H9 (cell line): ENCODE data around the gene NOS1AP. TPM values are rescaled to one million over a fixed set of nuclear protein-coding genes. Genes with fewer than 3 reads are reported as not detected.

Experiments used
- DNase-seq: peaks from one replicate; pipeline ENCODE4 v3.0.0-alpha.2; 2017
- H2AFZ ChIP-seq: one replicate; pipeline ENCODE4 v1.6.1; 2013; ENCODE audit warnings: mild to moderate bottlenecking, low read length, control low read depth, moderate library complexity
- H2AK5ac ChIP-seq: 2 replicates; pipeline ENCODE4 v1.6.1; 2013; ENCODE audit warnings: low read length, control low read depth, mixed read lengths; ENCODE audit not compliant: insufficient read length
- H2BK120ac ChIP-seq: one replicate; pipeline ENCODE4 v1.6.1; 2013; ENCODE audit warnings: low read depth, mild to moderate bottlenecking, low read length, control low read depth, inconsistent platforms; ENCODE audit not compliant: poor library complexity, severe bottlenecking
- H2BK12ac ChIP-seq: 2 replicates; pipeline ENCODE4 v1.6.1; 2013; ENCODE audit warnings: low read length, control low read depth, mixed read lengths, low read depth; ENCODE audit not compliant: insufficient read length
- H2BK15ac ChIP-seq: 2 replicates; pipeline ENCODE4 v1.6.1; 2013; ENCODE audit warnings: low read depth, low read length, control low read depth
- H2BK20ac ChIP-seq: one replicate; pipeline ENCODE4 v1.6.1; 2013; ENCODE audit warnings: low read depth, mild to moderate bottlenecking, low read length, control low read depth, inconsistent platforms; ENCODE audit not compliant: poor library complexity, severe bottlenecking
- H2BK5ac ChIP-seq: 2 replicates; pipeline ENCODE4 v1.6.1; 2013; ENCODE audit warnings: low read length, control low read depth, mixed read lengths; ENCODE audit not compliant: insufficient read length
- H3K14ac ChIP-seq: 2 replicates; pipeline ENCODE4 v1.6.1; 2013; ENCODE audit warnings: low read length, control low read depth; ENCODE audit not compliant: insufficient read depth
- H3K18ac ChIP-seq: 2 replicates; pipeline ENCODE4 v1.6.1; 2013; ENCODE audit warnings: low read depth, mild to moderate bottlenecking, mixed read lengths, low read length, control low read depth; ENCODE audit not compliant: insufficient read length
- H3K23ac ChIP-seq: 2 replicates; pipeline ENCODE4 v1.6.1; 2013; ENCODE audit warnings: low read length, control low read depth, mixed read lengths, low read depth; ENCODE audit not compliant: insufficient read length
- H3K23me2 ChIP-seq: 2 replicates; pipeline ENCODE4 v1.6.1; 2013; ENCODE audit warnings: low read depth, mild to moderate bottlenecking, mixed read lengths, low read length, control low read depth; ENCODE audit not compliant: insufficient read length, poor library complexity, severe bottlenecking
- H3K27ac ChIP-seq: 2 replicates; pipeline ENCODE4 v1.5.1; 2013; ENCODE audit warnings: low read length, control low read depth, mixed read lengths, low read depth; ENCODE audit not compliant: insufficient read length
- H3K27me3 ChIP-seq: 2 replicates; pipeline ENCODE4 v1.6.1; 2013; ENCODE audit warnings: low read length, control low read depth, inconsistent platforms; ENCODE audit not compliant: insufficient read depth
- H3K4ac ChIP-seq: 2 replicates; pipeline ENCODE4 v1.6.1; 2013; ENCODE audit warnings: low read depth, mild to moderate bottlenecking, control low read depth, inconsistent platforms, low read length, moderate library complexity
- H3K4me1 ChIP-seq: 2 replicates; pipeline ENCODE4 v1.6.1; 2013; ENCODE audit warnings: low read length, control low read depth, inconsistent platforms; ENCODE audit not compliant: insufficient read depth
- H3K4me2 ChIP-seq: 2 replicates; pipeline ENCODE4 v1.6.1; 2013; ENCODE audit warnings: low read length, control low read depth, mixed read lengths; ENCODE audit not compliant: insufficient read length, insufficient read depth
- H3K56ac ChIP-seq: 2 replicates; pipeline ENCODE4 v1.6.1; 2013; ENCODE audit warnings: low read depth, mild to moderate bottlenecking, mixed read lengths, low read length, control low read depth; ENCODE audit not compliant: insufficient read length
- H3K79me1 ChIP-seq: 2 replicates; pipeline ENCODE4 v1.6.1; 2013; ENCODE audit warnings: low read depth, mild to moderate bottlenecking, moderate library complexity, low read length, control low read depth, inconsistent platforms; ENCODE audit not compliant: insufficient read depth, poor library complexity, severe bottlenecking
- H3K79me2 ChIP-seq: 2 replicates; pipeline ENCODE4 v1.6.1; 2013; ENCODE audit warnings: low read length, control low read depth, inconsistent platforms; ENCODE audit not compliant: insufficient read depth
- H3K9ac ChIP-seq: 2 replicates; pipeline ENCODE4 v1.6.1; 2013; ENCODE audit warnings: low read length, control low read depth, mixed read lengths; ENCODE audit not compliant: insufficient read length; ENCODE audit errors: extremely low read depth
- H3K9me3 ChIP-seq: one replicate; pipeline ENCODE4 v1.6.1; 2013; ENCODE audit warnings: low read depth, low read length, inconsistent platforms; ENCODE audit not compliant: control insufficient read depth
- H3T11ph ChIP-seq: one replicate; pipeline ENCODE4 v1.6.1; 2013; ENCODE audit warnings: mild to moderate bottlenecking, low read length, control low read depth, inconsistent platforms
- H4K20me1 ChIP-seq: one replicate; pipeline ENCODE4 v1.6.1; 2013; ENCODE audit not compliant: control insufficient read depth, insufficient read length, insufficient read depth
- H4K5ac ChIP-seq: 2 replicates; pipeline ENCODE4 v1.6.1; 2013; ENCODE audit warnings: low read depth, mild to moderate bottlenecking, mixed read lengths, low read length, control low read depth; ENCODE audit not compliant: insufficient read length
- H4K8ac ChIP-seq: replicated peaks from 2 replicates; pipeline ENCODE4 v1.6.1; 2013; ENCODE audit warnings: low read length, control low read depth, mixed read lengths, low read depth; ENCODE audit not compliant: insufficient read length
- H4K91ac ChIP-seq: 2 replicates; pipeline ENCODE4 v1.6.1; 2013; ENCODE audit warnings: low read depth, mild to moderate bottlenecking, moderate library complexity, mixed read lengths, low read length, control low read depth; ENCODE audit not compliant: insufficient read length
- H3K27ac Mint-ChIP-seq, 3 experiments: 2 replicates in 2 of 3; 3 replicates in 1 of 3; pipeline ENCODE4 v1.8.0; 2020 to 2021; ENCODE audit warnings: mixed read lengths in 3 of 3, mild to moderate bottlenecking in 1 of 3, moderate library complexity in 1 of 3
- H3K27me3 Mint-ChIP-seq: 2 replicates; pipeline ENCODE4 v1.8.0; 2021; ENCODE audit warnings: low read depth, mild to moderate bottlenecking, moderate library complexity, mixed read lengths
- H3K36me3 Mint-ChIP-seq, 3 experiments: 2 replicates in 2 of 3; 3 replicates in 1 of 3; pipeline ENCODE4 v1.8.0; 2020 to 2021; ENCODE audit warnings: low read depth in 3 of 3, mixed read lengths in 3 of 3; ENCODE audit not compliant: insufficient read depth in 1 of 3
- H3K4me1 Mint-ChIP-seq, 2 experiments: 2 replicates each; pipeline ENCODE4 v1.8.0; 2020; ENCODE audit warnings: mixed read lengths in 2 of 2
- H3K4me3 Mint-ChIP-seq, 2 experiments: 2 replicates in 1 of 2; 3 replicates in 1 of 2; pipeline ENCODE4 v1.8.0; 2020 to 2021; ENCODE audit warnings: mild to moderate bottlenecking in 2 of 2, mixed read lengths in 2 of 2, moderate library complexity in 1 of 2
- H3K9me3 Mint-ChIP-seq, 2 experiments: 2 replicates in 1 of 2; 3 replicates in 1 of 2; pipeline ENCODE4 v1.8.0; 2020; ENCODE audit warnings: mild to moderate bottlenecking in 2 of 2, mixed read lengths in 2 of 2, moderate library complexity in 1 of 2
- WGBS: extraction: QIAGEN DNeasy Blood & Tissue Kit; methylation state at CpG from one replicate; pipeline ENCODE4 v1.1.7; 2013; ENCODE audit warnings: missing lambda C conversion rate, low lambda C conversion rate, mixed read lengths; ENCODE audit not compliant: insufficient read length; ENCODE audit errors: extremely low coverage; 5-methylcytosine and 5-hydroxymethylcytosine counted together
- total RNA-seq: library from RNA; stranded (reverse); gene quantifications from 2 replicates; pipeline ENCODE4 v1.2.1, GENCODE V29; 2021
- TF ChIP-seq, protein P1 (sequence below): fragments of 200-600 bp; sonication (generic); conservative IDR thresholded peaks from 3 replicates; pipeline ENCODE4 v1.8.0; 2021; ENCODE audit warnings: antibody characterized with exemption, mild to moderate bottlenecking

The NOS1AP gene
- total RNA-seq, 1 experiment from 2014 or later, result 8.4 TPM

GRCh38 chr1:162158624-162159271 is 89.3 kb downstream of the NOS1AP start:
- Histone ChIP-seq H3K9ac (no peak overlapping the region), H3K56ac (no peak overlapping the region), H2BK15ac (no peak overlapping the region), H2BK5ac (no peak overlapping the region), H4K91ac (no peak overlapping the region), H3K14ac (no peak overlapping the region), H3K27ac (no peak overlapping the region), H4K8ac (no peak overlapping the region), H2AFZ (no peak overlapping the region), H3K27me3 (no peaks in the 10 kb centered on the region), H3K79me2 (no peaks in the 10 kb centered on the region; the same call in 1 of the 2 replicates), H2BK120ac (no peak overlapping the region), H3T11ph (no peak overlapping the region), H3K9me3 (no peaks in the 10 kb centered on the region), H2BK20ac (no peak overlapping the region), H3K79me1 (no peaks in the 10 kb centered on the region), H4K20me1 (no peaks in the 10 kb centered on the region), H2BK12ac (no peak overlapping the region), H3K23me2 (no peaks in the 10 kb centered on the region), H3K18ac (no peak overlapping the region), H3K4ac (no peak overlapping the region), H3K4me1 (no peaks in the 10 kb centered on the region), H2AK5ac (no peak overlapping the region), H3K4me2 (no peak overlapping the region), H4K5ac (no peak overlapping the region), H3K23ac (no peak overlapping the region)
- Mint-ChIP-seq H3K9me3 (peaks cover 0 to 3% of the 10 kb centered on the region in 2 experiments; a peak in 3 of 5 replicates), H3K36me3 (peaks cover 0 to 12% (median 2%) of the 10 kb centered on the region in 3 experiments; a peak in 4 of 7 replicates), H3K27me3 (no peaks in the 10 kb centered on the region), H3K4me3 (no peak overlapping the region), H3K27ac (no peak overlapping the region; a peak in 1 of 7 replicates), H3K4me1 (peaks cover 8 to 13% of the 10 kb centered on the region in 2 experiments)
- no peak for DNase-seq
- no CpG with 5 or more reads among the region's 5 CpGs for WGBS
- TF ChIP-seq, protein P1, sequence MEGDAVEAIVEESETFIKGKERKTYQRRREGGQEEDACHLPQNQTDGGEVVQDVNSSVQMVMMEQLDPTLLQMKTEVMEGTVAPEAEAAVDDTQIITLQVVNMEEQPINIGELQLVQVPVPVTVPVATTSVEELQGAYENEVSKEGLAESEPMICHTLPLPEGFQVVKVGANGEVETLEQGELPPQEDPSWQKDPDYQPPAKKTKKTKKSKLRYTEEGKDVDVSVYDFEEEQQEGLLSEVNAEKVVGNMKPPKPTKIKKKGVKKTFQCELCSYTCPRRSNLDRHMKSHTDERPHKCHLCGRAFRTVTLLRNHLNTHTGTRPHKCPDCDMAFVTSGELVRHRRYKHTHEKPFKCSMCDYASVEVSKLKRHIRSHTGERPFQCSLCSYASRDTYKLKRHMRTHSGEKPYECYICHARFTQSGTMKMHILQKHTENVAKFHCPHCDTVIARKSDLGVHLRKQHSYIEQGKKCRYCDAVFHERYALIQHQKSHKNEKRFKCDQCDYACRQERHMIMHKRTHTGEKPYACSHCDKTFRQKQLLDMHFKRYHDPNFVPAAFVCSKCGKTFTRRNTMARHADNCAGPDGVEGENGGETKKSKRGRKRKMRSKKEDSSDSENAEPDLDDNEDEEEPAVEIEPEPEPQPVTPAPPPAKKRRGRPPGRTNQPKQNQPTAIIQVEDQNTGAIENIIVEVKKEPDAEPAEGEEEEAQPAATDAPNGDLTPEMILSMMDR, result no peak
